NT2/D1 (cell line): Measurements from ENCODE around the gene PSMA4.

Experiments used
- SUZ12 ChIP-seq: IDR thresholded peaks from 2 replicates; pipeline ENCODE4 v1.6.1; 2011; ENCODE audit not compliant: insufficient read length, insufficient read depth; ENCODE audit errors: extremely low read depth
- YY1 ChIP-seq: IDR thresholded peaks from 2 replicates; pipeline ENCODE4 v1.6.1; 2011; ENCODE audit not compliant: insufficient read length, insufficient read depth
- ZNF274 ChIP-seq: IDR thresholded peaks from 2 replicates; pipeline ENCODE4 v1.6.1; 2011; ENCODE audit warnings: mild to moderate bottlenecking, low read depth, low read length

GRCh38 chr15:78507831-78508160 lies 32.4 kb upstream of the PSMA4 start:
- TF ChIP-seq ZNF274: no peak
- no peak for TF ChIP-seq YY1
- no peak for TF ChIP-seq SUZ12
